Caki2 (cell line): ENCODE data around the gene SLX4IP. TPM values are rescaled to one million over a fixed set of nuclear protein-coding genes. Genes with fewer than 3 reads are reported as not detected.
"Not testable (repeated sequence)": the region's sequence is repeated elsewhere in the genome, so short reads cannot be mapped to it uniquely, and the experiment has no call there.

ENCODE experiments used
- DNase-seq: peaks from one replicate; pipeline ENCODE4 v3.0.0-alpha.2; 2015; ENCODE audit warnings: low read depth
- in situ Hi-C: cut with HindIII; loops from 2 replicates; pipeline ENCODE4 v1.10.0; 2016; ENCODE audit warnings: low sequenced_read_pairs, low pct_unique_long_range_greater_than_20kb, mixed read lengths
- total RNA-seq: library from RNA; depleted of rRNA; stranded (reverse); fragments of >200 nt; shearing (Covaris generic); gene quantifications from 2 replicates; pipeline ENCODE4 v1.2.3, GENCODE V29; 2014; ENCODE audit warnings: low replicate concordance

Gene SLX4IP
- total RNA-seq, 1 experiment from 2014 or later: 2.3 TPM

GRCh38 chr20:10571313-10571815, 136.3 kb downstream of the SLX4IP start:
- in situ Hi-C loops: no loop called here
- no peak for DNase-seq

GRCh38 chr20:10572853-10573252, 137.7 kb downstream of the SLX4IP start:
- no peak for DNase-seq
- in situ Hi-C loops: no loop called here

GRCh38 chr20:10573273-10573950, 138.3 kb downstream of the SLX4IP start:
- no peak for DNase-seq
- in situ Hi-C loops: no loop called here

DNA sequence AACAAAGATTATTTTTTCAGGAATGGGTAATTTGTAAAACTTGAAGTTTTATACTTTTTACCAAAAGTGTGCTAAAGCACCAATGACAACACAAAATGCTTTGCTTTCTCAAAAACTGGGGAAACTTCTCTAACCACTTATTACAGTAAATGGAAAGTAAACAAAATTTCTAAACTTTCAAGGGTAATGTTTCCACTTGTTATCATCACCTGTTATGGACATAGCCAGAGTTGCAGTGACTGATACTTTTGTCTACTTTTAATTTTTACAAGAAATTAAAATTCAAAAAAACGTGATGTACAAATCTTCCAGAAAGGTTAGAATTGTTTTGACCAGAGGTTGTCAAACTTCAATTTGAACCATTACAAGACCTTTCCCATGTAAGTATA, 138.8 kb downstream of the SLX4IP start:
- in situ Hi-C loops: no loop called here
- no peak for DNase-seq

DNA sequence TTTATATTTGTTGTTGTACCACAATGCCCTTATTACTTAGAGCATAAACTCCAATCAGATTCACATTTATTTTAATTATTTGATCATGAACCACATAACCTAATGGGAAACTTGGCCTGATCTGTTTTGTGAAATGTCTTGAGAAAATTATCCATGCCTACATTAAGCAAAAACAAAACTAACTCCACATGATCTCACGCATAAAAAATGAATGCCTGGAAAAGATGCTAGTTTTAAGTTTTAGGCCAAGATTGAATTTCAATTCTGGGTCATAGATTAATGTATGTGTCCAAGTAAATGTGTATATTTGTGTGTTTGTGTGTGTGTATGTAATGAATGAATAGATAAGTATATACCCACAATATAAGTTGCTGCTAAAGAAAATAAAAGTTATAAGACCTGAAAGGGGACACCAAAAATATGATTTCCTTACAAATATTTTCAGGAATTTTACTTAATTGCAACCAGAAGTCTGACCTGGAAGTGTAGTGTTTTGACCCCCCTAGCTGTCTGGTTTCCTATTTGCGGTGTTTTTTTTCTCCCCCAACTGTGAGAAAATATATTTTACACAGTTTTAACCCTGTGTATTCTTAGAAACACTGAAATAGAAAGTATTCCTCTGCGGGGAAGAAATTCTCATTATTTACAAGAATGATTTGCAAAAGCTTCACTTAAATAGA, 141.4 kb downstream of the SLX4IP start:
- in situ Hi-C loops: no loop called here
- DNase-seq: no peak

DNA sequence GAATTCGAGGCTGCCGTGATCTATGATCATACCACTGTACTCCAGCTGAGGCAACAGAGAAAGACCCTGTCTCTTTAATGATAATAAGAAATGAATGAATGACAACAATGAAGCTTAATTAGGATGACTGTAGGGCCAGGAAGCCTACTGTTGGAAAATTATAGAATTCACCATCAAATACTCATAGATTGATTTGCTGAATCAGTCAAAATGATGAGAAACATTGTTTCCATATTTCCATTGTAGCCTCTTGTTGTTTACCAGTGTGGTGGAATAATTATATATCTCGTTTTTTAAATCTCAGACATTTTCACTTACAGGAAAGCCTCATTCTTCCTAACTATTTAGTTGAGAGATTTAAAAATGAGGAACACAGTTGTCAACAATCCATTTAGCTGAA, 142.5 kb downstream of the SLX4IP start:
- in situ Hi-C loops: no loop called here
- no peak for DNase-seq

GRCh38 chr20:10578607-10579006, 143.5 kb downstream of the SLX4IP start:
- DNase-seq: peak; percentile 76
- in situ Hi-C loops: no loop called here

DNA sequence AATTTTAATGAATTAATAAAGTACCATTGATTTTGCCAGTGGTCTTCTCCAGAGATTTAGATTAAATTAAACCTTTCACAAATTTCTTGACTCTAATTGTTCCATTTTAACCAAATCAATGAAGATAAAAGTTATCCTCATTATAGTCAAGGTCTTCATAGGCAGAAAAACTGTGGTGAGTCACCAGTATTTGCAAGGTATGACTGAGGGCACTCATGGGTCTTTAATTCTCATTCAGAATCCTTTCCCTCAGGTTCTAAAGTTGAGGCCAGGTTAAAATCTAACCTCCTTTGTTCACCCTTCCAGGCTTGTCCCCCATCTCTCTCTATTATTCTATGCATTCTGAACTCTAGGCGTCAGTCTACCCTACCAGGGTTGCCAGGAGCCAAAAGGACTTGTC, 144.8 kb downstream of the SLX4IP start:
- in situ Hi-C loops: no loop called here
- peak; percentile 85 for DNase-seq

- no peak for DNase-seq
- in situ Hi-C loops: no loop called here
These were observed 145.6 kb downstream of the SLX4IP start for GRCh38 chr20:10580700-10581099.

GRCh38 chr20:10581823-10582222, 146.7 kb downstream of the SLX4IP start:
- peak; percentile 38 for DNase-seq
- in situ Hi-C loops: no loop called here

DNA sequence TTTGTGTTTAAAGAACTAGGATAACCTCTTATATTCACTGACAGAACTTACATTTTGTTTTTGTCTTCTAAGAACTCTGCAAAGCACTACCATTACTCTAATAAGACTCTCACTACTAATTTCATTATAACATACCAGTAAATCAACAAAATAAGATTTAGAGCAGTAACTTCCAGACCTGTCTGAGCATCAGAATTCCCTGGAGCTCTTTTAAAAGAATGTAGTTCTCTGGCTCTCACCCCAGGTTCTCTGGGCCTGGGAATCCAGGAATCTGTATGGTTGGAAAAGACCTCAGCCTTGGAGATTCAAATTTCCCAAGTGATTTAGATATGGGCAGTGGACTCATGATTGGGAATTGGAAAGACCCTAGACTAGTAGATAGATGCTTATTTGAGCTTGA, 149.3 kb downstream of the SLX4IP start:
- DNase-seq: no peak
- in situ Hi-C loops: no loop called here

- no peak for DNase-seq
- in situ Hi-C loops: no loop called here
These were observed 150.2 kb downstream of the SLX4IP start for GRCh38 chr20:10585308-10585707.

DNA sequence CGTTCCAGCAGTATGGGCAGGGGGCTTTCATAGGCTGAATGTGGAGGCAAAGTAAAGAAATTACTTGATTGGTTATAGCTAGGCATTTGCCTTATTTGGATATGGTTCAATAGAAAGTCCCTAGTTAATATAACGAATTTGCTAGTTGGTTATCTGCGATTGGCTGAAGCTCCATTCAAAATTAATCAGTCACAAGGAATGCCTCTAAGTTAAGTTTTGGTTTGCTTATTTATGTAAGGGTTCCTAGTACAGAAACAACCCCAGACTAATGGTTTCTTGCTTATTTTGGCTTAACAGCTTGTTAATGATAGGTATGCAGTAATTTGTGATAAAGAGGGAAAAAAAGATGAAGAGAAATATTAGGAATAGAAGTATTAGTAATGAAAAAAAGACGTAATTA, 151.2 kb downstream of the SLX4IP start:
- DNase-seq: no peak
- in situ Hi-C loops: no loop called here

DNA sequence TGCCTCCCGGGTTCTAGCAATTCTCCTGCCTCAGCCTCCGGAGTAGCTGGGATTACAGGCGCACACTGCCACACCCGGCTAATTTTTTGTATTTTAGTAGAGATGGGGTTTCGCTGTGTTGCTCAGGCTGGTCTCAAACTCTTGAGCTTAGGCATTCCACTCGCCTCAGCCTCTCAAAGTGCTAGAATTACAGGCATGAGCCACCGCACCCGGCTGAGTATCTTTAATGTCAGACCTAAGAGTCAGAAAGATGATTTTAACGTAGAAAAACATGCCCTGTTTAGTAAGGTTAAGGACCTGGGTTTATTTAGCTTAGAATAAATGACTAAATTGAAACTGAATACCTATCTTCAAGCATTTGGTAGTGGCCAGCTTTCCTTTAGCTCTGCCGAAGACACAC, 155.3 kb downstream of the SLX4IP start:
- peak; percentile 39 for DNase-seq
- in situ Hi-C loops: not testable (repeated sequence)

- DNase-seq: no peak
- in situ Hi-C loops: no loop called here
These were observed 156.0 kb downstream of the SLX4IP start for GRCh38 chr20:10590950-10591671.

- in situ Hi-C loops: no loop called here
- peak; percentile 40 for DNase-seq
These were observed 156.9 kb downstream of the SLX4IP start for GRCh38 chr20:10591946-10592521.

DNA sequence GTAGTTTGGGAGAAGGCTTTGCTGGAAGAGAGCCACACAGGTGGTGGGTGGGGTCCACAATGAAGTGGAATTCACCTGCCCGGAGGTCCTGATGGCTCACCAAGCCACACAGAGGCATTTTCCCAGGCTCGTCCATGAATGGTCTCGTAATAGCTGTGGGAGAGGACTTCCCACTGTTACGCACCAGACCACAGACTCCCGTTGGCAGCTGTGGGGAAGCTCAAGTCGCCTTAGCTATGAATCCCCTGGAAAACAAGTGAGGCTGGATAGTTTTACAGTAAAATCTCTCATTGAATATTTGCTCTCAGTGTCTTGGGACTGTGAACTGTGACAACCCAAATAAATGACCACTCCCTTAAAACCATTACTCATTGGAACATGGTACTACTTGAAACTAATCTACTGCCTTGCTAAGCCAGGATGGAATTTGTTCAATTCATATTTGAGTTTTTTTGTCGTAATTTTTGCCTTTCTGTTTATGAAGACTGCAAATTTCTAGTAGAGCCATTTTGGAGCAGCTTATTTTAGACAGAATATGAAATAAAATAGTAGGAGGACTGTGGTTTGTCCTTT, 159.3 kb downstream of the SLX4IP start:
- in situ Hi-C loops: no loop called here
- DNase-seq: peak; percentile 77

DNA sequence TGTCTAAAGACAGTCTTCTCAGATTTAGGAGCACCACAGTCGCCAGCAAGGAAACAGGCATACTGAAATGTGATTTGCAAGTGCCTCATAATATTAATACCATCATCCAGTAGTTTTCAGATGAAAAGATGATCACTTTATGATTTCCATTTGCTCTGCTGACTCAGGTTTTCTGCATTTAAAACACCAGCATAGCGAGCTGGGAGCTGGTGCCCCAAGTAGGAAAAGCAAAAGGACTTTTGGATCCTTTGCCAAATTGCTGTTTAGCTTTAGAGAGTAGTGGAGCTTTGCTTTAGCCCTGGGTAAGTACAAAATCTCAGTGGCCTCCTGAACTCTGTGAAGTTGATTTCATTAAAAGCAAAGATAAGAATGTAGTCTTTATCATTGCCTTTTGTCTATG, 160.2 kb downstream of the SLX4IP start:
- in situ Hi-C loops: no loop called here

DNA sequence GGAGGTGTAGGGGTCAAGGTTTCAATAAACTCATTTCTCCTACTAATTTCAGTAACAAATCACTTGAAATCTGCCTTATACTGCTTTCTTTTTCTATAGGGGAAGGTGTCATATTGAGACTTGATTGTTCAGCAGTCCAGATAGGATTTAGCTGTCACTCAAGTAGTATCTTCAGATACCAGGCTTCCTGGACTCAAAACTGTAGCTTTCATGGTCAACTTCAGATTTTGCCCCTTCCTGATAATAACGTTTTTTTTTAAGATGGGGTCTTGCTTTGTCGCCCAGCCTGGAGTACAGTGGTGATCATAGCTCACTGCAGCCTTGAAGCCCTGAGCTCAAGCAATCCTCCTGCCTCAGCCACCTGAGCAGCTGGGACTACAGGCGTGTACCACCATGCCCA, 160.9 kb downstream of the SLX4IP start:
- in situ Hi-C loops: no loop called here

More for the DNA sequence above, 160.2 kb downstream of the SLX4IP start:
- DNase-seq: no peak

More for the DNA sequence above, 160.9 kb downstream of the SLX4IP start:
- DNase-seq: no peak
